GM18508 (cell line): ENCODE measurements around the gene ADIPOQ.
"Not testable (repeated sequence)": the region's sequence is repeated elsewhere in the genome, so short reads cannot be mapped to it uniquely, and the experiment has no call there.

Source experiments
- ATAC-seq: cut with Tn5 transposase; IDR thresholded peaks from one replicate; pipeline ENCODE4 v1.9.1; 2021; ENCODE audit warnings: moderate number of reproducible peaks; ENCODE audit not compliant: insufficient read depth, unreplicated experiment

The ADIPOQ gene

DNA sequence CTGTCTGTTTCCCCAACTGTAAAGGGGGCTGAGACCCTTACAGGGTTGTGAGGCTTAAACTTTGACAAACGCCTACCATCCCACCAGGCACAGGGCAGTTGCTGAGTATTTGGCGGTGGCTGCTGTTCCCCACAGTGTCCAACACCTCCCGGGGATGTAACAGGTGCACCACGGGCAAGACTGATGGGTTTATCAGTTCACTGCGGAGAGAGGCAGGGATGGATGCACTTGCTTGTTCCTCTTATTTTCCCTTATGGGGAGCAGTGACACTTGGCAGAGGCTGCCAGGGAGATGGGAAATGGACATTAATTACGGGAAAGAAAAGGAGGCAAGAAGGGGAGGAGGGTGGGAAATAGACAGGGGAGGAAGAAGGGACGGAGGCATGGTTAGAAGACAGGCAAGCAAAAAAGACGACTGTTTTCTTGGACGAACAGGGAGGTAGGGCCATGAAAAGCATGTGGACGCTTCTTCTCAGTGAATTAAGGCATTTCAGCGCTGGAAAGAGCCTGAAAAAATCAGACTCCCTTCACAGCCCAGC lies 16.6 kb upstream of the ADIPOQ start:
- no peak for ATAC-seq

DNA sequence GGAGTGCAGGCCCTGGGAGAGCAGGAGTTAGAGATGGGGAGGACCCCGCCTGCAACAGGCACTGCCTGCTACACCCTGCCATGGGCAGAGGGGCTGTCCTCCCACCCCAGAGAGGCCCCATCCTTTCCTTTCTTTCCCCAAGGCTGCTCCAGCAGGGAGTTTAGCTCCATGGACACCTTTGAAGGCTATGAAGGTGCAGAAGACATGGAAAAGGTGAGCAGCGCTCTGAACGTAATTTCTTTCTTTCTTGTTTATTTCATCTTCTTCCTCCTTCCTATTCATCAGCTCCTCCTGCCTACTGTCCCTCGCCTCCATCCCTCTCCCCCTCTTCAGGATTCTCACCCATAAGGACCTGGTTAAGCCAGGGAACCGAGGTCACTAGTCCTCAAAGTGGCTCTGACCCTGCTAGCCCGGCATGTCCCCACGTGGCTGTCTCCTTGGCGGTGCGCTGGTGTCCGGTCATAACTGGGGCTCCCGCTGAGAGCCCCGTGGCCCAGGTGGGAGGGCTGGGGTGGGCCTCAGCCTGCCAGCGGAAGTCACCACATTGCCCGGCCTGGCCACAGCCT lies 16.0 kb upstream of the ADIPOQ start:
- ATAC-seq: no peak

DNA sequence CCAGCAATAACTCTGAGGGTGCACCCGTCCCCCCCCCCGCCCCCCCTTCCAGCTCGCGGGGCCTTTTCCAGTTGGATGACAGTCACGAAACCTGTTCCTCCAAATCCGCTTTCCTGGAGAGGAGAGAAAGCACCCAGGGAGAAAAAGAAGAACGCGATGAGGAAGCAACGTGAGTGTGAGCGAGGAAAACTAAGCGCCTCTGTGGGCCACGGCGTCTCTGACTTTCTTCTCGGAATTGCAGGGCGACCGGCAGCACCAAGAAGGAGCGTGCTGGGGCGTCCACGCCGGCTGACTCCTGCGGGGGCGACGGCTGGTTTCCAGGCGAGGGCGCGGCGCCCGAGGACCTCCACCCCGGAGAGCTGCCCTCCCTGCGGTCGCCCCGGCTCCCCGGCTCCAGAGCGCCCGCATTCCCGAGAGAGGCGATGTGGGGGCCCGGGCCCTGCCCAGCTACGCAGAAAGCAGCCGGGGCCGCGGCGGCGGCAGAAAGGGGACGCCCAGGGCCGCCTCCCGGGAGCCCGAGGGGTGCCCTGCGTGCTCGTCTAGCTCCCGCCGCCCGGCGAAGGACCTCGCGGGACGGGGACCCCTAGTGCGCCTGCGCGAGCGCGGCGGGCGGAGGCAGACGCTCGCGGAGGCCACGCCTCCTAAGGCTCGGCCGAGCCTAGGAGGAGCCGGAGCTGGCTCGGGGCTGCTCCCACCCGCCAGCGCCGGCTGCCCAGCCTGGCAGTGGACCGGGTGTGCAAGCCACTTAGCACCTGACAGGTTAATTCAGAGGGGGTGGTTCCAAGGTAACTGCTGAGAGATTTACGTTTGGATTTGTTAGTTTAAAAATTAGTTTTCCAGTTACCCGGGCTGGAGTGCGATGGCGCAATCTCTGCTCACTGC lies 15.3 kb upstream of the ADIPOQ start:
- ATAC-seq: no peak

DNA sequence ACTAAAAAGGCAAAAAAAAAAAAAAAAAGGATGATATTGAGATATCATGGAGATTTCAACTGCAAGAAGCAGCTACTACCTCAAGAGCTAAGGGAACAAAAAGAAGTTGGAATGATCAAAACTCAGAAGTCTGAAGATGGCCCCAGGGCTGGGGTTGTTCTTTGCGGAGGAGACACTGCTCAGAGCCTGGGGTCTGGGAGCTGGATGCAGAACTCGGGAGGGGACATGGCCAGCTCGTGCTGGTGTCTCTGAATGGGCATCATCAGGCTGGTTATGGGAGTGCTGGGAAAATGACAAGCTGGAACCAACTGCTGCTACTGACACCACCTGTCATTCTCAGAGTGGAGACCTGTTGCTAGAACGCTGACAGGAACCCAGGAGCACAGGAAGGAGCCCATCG lies 14.2 kb upstream of the ADIPOQ start:
- no peak for ATAC-seq

DNA sequence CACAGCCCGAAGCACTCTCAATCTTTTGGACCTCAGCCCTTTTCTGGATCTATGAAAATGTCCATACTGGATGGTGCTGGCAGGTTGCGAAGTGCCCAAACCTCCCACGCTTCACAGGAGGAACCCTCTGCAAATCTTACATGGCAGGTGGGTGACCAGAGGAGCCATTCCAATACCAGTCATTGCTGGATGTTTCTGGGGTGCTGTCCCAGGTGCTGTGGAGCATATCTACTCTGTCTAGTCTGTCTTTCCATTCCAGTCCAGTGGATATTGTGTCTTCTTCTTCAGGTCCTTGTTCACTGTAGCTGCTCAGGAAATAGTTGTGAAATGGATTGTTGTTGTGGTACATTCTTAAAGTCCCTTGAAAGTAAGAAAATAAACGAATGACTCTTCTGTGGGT lies 10.7 kb upstream of the ADIPOQ start:
- no peak for ATAC-seq

DNA sequence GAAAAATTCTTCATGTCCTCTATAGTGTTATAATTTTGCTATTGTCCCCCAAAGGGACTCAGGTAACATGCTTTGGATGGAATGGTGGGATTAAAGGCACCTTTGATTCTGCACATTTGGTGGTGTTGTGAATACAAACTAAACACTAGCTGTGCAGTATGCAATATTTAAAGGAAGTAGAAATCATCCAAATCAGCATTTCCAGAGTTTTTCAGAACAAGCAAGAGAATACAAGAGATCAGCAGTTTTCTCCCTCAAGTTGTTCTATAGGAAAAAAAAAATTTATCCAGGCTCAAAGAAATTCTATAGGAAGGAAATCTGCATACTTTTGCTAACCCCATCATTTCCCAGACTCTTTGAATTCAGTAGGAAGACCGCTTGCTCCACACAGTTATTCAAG lies 10.2 kb upstream of the ADIPOQ start:
- ATAC-seq: no peak

DNA sequence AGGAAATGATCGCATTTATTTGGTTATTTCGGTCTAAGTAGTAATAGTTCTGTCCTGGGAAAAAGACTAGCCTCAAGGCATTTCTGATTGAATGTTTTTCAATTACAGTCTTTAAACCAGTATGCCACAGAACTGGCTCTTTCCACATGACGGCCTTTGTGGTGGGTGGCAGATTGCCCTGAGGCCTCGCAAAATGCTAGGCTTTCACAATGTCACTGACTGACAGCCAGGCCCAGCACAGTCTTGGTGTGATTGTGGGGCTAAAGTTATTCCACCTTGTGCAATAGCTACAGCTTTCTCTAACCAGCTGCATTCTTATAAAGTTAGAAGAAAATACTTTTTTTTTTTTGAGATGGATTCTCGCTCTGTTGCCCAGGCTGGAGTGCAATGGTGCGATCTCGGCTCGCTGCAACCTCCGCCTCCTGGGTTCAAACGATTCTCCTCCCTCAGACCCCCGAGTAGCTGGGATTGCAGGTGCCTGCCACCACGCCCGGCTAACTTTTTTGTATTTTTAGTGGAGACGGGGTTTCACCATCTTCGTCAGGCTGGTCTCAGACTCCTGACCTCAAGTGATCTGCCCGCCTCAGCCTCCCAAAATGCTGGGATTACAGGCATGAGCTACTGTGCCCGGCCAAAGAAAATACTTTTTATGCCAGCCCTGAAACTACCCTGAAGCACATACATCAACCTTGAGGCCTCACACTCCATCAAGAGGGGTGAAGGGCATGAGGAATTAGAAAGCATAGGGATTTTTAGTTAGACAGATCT lies 2.5 kb upstream of the ADIPOQ start:
- no peak for ATAC-seq

DNA sequence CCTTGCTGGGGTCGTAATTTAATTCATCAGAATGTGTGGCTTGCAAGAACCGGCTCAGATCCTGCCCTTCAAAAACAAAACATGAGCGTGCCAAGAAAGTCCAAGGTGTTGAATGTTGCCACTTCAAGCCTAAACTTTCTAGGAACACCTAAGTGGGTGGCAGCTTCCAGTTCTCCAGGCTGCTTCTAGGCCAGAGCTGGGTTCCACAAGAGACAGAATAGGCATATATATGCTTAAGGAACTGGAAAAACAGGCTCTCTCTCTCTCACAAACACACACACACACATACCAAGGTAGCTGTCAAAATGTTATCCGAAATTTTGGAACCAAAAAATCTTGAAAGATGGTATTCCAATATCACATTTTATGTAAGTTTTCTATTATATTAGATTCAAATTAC lies 890 bp upstream of the ADIPOQ start:
- ATAC-seq: no peak

DNA sequence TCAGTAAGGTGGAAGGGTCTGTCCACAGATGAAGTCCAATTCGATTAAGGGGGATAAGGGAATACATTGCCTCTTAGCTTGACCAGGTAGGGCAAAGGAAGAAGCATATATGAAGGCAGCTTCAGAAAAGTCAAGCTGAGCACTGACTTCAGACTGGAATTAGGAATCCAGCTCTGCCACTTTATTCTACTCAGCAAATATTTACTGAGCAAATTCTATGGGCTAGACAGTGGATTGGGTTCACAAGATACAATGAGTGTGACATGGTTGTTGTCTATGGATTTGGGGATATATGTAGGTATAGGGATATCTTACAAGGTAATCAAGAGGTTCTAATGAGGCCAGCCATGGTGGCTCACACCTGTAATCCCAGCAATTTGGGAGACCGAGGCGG lies 526 bp downstream of the ADIPOQ start:
- no peak for ATAC-seq

DNA sequence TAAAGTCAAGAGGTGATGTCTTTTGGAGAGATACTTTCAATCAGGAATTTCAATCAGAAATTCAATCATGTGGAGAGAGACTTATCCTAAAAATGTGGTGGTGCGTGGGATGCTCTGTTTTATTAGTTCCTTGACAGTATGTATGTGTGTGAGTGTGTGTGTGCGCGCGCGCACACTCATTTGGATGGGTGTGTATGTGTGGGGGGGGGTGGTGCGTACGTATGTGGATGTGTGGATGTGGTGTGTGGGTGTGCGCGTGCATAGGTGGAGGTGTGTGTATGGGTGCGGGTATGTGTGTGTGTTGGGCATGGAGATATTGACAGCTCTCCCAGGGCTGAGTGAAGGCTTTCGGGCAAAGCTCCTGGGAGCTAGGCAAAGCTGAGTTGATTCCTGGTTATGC lies 2.4 kb downstream of the ADIPOQ start:
- no peak for ATAC-seq

DNA sequence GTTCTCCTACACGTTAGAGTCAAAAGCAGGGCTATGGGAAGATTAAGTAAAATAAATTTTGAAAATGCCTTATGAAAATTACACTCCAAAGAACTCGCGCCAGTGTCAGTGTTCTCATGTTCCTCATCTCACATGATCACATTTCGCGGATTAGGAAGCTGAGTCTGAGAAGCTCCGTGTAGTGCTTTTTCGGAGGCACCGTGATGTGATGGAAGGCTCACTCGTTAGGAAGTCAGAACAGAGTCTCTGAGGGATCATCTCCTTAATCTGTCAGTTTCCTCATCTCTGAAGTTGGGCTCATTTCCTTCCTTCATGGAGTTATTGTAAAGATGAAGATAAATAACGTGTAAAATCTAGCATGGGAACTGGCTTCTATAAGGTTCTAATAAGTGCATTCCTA lies 3.2 kb downstream of the ADIPOQ start:
- no peak for ATAC-seq

DNA sequence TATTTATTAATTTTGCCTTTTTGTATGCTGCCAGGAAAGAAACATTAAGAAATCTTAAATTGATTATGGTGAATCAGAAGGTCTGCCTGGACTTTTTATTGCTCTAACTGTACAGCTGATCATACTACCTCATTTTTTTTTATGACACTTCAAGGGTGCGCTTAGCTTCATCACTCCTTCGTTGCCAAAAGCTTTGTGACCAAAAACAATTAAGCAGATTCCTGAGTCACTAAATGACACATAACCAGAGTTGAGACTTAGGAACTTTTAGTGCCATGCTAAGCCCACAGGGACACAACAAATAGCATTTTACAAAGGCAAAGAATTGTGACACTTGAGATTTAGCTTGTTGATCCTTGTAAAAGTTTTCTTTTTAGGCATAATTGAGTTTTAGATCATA lies 4.9 kb downstream of the ADIPOQ start:
- ATAC-seq: no peak

DNA sequence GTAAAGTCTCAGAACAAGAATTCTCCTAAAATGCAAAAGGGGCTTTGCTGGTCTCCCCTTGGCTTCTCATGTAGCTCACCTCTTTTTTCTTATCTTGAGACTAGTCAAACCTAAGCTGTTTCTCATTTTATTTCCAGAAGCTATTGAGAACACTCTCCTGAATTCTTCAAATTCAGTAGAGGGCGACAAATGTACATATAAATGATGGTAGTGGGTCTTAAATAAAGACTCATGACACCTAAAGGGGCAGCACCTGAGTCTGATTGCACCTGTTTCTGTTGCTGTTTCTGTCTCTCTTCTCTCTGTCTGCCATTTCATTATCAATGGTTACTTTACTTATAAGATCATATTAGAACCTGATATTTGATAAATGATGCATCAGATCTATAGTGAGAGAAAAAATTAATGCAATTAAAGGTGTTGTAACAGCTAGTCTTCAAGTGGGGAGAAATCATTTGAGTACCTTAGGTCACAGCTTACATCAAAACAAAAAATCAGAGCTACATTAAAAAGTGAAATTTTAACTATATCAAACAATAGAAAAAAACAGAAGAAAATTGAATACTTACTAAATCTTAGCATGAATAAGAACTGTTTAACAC lies 7.0 kb downstream of the ADIPOQ start:
- ATAC-seq: no peak

DNA sequence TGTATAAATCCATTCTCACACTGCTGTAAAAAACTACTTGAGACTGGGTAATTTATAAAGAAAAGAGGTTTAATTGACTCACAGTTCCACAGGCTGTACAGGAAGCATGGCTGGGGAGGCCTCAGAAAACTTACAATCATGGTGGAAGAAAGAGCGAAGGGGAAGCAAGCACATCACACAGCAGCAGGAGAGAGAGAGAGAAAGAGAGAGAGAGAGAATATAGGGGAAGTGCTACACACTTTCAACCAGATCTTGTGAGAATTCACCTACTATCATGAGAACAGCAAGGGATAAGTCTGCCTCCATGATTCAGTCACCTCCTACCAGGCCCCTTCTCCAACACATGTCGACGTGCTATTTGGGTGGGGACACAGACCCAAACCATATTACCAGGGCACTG lies 9.3 kb downstream of the ADIPOQ start:
- not testable (repeated sequence) for ATAC-seq

DNA sequence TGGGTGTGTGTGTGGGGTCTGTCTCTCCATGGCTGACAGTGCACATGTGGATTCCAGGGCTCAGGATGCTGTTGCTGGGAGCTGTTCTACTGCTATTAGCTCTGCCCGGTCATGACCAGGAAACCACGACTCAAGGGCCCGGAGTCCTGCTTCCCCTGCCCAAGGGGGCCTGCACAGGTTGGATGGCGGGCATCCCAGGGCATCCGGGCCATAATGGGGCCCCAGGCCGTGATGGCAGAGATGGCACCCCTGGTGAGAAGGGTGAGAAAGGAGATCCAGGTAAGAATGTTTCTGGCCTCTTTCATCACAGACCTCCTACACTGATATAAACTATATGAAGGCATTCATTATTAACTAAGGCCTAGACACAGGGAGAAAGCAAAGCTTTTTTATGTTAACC lies 10.5 kb downstream of the ADIPOQ start:
- no peak for ATAC-seq

DNA sequence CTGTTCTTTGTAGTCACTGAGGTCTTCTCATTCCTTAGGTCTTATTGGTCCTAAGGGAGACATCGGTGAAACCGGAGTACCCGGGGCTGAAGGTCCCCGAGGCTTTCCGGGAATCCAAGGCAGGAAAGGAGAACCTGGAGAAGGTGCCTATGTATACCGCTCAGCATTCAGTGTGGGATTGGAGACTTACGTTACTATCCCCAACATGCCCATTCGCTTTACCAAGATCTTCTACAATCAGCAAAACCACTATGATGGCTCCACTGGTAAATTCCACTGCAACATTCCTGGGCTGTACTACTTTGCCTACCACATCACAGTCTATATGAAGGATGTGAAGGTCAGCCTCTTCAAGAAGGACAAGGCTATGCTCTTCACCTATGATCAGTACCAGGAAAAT lies 11.6 kb downstream of the ADIPOQ start:
- no peak for ATAC-seq

DNA sequence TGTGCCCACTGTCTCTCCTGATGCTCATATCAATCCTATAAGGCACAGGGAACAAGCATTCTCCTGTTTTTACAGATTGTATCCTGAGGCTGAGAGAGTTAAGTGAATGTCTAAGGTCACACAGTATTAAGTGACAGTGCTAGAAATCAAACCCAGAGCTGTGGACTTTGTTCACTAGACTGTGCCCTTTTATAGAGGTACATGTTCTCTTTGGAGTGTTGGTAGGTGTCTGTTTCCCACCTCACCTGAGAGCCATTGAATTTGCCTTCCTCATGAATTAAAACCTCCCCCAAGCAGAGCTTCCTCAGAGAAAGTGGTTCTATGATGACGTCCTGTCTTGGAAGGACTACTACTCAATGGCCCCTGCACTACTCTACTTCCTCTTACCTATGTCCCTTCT lies 12.4 kb downstream of the ADIPOQ start:
- no peak for ATAC-seq

DNA sequence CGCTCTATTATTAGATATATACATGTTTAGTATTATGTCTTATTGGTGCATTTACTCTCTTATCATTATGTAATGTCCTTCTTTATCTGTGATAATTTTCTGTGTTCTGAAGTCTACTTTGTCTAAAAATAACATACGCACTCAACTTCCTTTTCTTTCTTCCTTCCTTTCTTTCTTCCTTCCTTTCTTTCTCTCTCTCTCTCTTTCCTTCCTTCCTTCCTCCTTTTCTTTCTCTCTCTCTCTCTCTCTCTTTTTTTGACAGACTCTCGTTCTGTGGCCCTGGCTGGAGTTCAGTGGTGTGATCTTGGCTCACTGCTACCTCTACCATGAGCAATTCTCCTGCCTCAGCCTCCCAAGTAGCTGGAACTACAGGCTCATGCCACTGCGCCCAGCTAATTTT lies 15.2 kb downstream of the ADIPOQ start:
- no peak for ATAC-seq

DNA sequence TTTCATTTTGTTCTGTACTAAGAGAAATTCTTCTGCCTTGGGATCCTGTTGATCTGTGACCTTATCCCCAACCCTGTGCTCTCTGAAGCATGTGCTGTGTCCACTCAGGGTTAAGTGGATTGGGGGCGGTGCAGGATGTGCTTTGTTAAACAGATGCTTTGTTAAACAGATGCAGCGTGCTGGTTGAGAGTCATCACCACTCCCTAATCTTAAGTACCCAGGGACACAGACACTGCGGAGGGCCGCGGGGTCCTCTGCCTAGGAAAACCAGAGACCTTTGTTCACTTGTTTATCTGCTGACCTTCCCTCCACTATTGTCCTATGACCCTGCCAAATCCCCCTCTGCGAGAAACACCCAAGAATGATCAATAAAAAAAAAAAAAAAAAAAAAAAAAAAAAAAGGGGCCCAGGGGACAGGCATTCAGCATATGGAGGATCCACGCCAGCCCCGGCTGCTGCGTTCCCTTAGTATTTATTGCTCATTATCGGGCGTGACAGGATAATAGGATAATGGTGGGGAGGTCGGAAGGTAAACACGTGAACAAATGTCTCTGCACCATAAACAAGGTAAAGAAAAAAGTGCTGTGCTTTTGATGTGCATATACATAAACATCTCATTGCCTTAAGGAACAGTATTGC lies 22.8 kb downstream of the ADIPOQ start:
- not testable (repeated sequence) for ATAC-seq

DNA sequence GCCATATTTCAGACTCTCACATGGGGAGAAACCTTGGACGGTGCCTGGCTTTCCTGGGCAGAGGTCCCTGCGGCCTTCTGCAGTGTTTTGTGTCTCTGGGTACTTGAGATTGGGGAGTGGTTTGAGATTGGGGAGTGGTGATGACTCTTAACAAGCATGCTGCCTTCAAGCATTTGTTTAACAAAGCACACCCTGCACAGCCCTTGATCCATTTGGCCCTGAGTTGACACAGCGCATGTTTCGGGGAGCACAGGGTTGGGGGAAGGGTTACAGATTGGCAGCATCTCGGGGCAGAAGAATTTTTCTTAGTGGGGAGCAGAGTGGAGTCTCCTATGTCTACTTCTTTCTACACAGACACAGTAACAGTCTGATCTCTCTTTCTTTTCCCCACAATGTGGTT lies 23.6 kb downstream of the ADIPOQ start:
- ATAC-seq: not testable (repeated sequence)
